Epithelial cell of proximal tubule (primary cell): ENCODE measurements around the gene PRLHR. TPM values are rescaled to one million over a fixed set of nuclear protein-coding genes. Genes with fewer than 3 reads are reported as not detected.
A peak's percentile ranks its signal among the peaks of the same experiment; 100 is the strongest.

Source experiments
- DNase-seq: peaks from one replicate; pipeline ENCODE4 v3.0.0-alpha.2; 2011; ENCODE audit warnings: low read depth
- H3K4me3 ChIP-seq: 2 replicates; pipeline ENCODE4 v1.5.1; 2011; ENCODE audit warnings: low read depth, mild to moderate bottlenecking, low read length
- total RNA-seq: library from RNA; depleted of rRNA; stranded (reverse); fragments of >200 nt; gene quantifications from 2 replicates; pipeline ENCODE4 v1.2.3, GENCODE V29; 2015
- TF ChIP-seq, protein P1 (sequence below): conservative IDR thresholded peaks from 2 replicates; pipeline ENCODE4 v1.5.1; 2012; ENCODE audit warnings: low read depth, mild to moderate bottlenecking, low read length

The PRLHR gene
- total RNA-seq, 1 donor from 2014 or later = not detected

DNA sequence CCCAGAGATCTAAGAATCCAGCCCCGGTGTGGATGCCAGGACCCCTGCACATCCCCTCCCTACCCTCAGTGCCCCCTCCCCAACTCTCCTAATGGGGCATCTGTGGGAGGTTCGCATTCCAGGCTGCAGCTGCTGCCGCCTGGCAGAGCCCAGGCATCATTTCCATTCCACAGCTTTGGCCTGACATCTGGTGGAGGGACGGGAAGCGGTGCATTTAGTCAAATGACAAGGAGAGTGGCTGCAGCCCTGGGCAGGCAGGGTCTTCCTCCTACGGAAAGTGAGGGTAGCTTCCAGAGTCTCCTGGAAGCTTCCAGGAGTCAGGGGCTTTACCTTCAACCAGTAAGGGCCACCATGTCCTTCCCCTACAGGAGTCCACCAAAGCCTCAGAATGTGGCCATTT, 30.8 kb downstream of the PRLHR start:
- H3K4me3 ChIP-seq = no peak overlapping the region
- TF ChIP-seq, protein P1, sequence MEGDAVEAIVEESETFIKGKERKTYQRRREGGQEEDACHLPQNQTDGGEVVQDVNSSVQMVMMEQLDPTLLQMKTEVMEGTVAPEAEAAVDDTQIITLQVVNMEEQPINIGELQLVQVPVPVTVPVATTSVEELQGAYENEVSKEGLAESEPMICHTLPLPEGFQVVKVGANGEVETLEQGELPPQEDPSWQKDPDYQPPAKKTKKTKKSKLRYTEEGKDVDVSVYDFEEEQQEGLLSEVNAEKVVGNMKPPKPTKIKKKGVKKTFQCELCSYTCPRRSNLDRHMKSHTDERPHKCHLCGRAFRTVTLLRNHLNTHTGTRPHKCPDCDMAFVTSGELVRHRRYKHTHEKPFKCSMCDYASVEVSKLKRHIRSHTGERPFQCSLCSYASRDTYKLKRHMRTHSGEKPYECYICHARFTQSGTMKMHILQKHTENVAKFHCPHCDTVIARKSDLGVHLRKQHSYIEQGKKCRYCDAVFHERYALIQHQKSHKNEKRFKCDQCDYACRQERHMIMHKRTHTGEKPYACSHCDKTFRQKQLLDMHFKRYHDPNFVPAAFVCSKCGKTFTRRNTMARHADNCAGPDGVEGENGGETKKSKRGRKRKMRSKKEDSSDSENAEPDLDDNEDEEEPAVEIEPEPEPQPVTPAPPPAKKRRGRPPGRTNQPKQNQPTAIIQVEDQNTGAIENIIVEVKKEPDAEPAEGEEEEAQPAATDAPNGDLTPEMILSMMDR = peak; percentile 31
- no peak for DNase-seq

DNA sequence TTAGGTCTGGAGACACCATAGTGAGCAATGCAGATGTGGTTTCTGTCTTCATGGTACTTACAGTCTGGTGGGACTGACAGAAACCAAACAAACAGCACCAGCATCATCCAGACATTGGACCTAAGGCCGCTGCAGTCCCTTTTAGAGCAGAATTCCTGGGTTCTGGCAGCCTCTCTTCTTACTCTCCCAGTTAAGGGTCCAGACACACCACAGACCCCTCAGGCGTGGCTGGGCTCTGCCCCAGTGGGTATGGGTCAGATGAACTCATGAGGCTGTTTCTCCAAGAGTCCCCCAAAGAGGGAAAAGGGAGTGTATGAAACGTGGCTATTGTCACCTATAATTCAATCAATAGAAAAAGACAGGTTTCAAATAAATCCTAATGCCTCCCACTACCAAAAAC, 31.3 kb downstream of the PRLHR start:
- H3K4me3 ChIP-seq = no peak overlapping the region
- TF ChIP-seq, protein P1 = no peak
- no peak for DNase-seq

DNA sequence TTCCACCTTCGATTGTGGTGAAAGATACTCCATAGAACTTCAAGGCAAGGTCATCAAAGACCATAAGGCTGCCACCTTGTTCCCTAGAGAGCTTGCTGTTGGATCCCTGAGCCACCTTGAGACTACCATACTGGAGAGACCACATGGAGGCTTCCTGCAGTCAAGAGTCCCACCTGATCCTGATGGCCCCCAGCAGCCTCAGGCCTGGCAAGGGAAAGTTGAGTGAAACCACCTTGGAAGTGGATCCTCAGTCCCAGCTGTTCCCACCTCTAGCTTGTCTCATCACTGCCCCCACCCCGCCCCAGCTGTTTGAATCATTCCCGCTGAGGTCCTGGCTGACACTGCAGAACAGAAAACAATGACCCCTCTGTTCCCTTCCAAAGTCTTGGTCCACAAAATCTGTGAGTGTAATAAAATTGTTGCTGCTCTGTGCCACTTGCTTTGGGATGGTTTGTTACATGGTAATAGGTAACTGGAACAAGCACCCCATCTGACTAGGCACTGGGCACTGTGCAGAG, 32.0 kb downstream of the PRLHR start:
- DNase-seq = no peak
- no peak overlapping the region for H3K4me3 ChIP-seq
- TF ChIP-seq, protein P1 = no peak

DNA sequence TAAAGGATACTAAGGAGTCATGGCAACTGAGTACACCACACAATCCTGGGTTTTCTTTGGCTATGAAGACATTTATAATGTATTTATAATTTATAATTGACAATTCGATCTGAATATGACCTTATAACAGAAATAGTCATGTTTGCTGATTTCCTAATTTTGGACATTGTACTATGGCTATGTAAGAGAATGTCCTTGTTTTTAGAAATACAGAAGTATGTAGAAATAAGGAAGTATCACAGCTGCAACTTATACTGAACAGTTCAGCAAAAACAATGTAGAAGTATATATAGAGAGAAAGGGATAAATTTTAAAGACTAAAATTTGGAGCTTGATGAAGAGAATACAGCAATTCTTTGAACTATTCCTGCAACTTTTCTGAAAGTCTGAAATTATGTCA, 32.6 kb downstream of the PRLHR start:
- DNase-seq = no peak
- TF ChIP-seq, protein P1 = no peak
- H3K4me3 ChIP-seq = no peak overlapping the region

DNA sequence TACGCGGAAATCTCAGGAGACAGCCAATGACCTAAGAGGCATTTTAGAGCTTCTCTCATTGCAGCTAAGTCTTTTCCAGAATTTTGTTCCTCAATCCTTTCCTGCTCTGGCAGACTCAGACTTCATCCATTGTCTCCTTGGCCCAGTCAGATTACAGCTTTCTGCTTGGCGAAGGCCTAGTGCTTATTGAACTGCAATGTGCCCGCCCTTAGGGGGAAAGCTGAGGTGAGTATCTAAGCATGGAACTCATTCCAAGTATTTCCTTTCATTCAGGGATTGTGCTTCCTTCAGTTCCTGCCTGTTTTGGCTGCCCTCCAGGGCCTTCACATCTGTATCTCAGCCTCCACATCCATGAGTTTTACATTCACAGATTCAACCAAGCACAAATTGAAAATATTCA, 37.5 kb downstream of the PRLHR start:
- no peak overlapping the region for H3K4me3 ChIP-seq
- TF ChIP-seq, protein P1 = no peak
- DNase-seq = no peak

DNA sequence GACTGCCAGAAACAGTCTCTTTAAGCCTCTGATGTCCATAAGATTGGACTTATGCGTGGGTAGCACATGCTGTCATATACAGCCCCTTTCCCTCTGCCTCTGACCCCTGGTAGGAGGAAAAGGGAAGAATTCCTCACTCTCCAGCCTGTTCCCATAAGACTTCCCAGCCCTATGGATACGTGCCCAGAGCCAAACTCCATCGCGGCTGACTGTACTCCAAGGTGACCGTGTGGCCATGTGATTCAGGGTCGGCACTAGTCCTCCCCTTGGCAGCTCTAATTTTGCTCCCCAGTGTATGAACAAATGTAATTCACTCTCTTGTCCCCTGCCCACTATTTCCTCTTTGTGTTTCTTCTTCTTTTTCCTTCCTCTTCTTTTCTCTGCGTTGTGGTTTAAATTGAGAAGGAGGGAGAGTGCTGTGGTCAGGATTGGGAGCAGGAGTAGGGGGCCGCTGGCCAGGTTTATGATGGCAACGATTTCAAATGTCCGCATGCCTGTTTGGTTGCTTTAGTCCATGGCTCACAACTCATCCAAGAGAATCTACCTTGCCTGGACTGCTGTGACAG, 43.8 kb downstream of the PRLHR start:
- TF ChIP-seq, protein P1 = no peak
- no peak for DNase-seq

DNA sequence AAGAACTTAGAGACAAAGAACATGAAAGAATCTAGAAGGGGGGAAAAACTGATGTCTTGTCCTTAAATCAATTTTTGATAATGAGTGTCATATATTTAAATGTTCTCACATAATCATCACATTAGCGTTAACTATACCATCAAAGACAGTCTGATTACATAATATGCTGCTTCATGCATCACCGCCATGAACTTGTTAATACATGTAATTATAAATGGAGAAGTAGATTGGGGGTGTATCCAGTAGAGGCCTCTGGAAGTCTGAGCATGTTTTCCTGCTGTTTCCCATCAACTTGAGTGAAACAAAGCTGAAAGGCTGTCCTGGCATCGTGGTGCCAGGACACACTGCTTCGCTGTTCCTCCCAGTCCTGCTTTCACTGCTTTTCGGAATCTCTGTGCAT, 48.2 kb downstream of the PRLHR start:
- DNase-seq = no peak

More for the DNA sequence above, 43.8 kb downstream of the PRLHR start:
- no peak overlapping the region for H3K4me3 ChIP-seq

More for the DNA sequence above, 48.2 kb downstream of the PRLHR start:
- H3K4me3 ChIP-seq = no peak overlapping the region
- TF ChIP-seq, protein P1 = no peak
